ENCODE results near the gene RGL1. TPM values are rescaled to one million over a fixed set of nuclear protein-coding genes. Genes with fewer than 3 reads are reported as not detected.

Gene RGL1
- total RNA-seq, 4 donors from 2014 or later, result 66.8 to 88.3 (median 74.6) TPM

DNA sequence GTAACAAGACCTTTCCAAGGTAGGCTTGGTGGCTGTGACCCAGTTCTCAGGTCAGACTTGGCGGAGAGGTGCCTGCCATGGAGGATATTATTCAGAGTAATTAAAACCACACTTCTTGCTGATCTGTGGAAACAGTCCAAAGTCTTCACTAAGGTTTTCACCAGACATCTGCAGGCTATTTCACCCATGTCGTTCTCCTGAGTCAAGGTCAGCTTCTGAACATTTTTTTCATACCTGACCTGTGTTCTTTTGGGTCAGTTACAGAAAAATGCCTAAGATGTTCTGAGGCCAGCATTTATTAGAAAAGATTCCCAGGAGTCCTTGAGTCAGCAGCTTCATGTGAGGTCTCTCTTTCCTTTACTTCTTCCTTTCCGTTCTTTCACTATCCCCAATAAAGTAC is 54.9 kb downstream of the RGL1 start:
- ATAC-seq (ENCODE audit: low FRiP score) (no peak), DNase-seq (ENCODE audit: low spot score) (no peak)
- TF ChIP-seq, protein P1, sequence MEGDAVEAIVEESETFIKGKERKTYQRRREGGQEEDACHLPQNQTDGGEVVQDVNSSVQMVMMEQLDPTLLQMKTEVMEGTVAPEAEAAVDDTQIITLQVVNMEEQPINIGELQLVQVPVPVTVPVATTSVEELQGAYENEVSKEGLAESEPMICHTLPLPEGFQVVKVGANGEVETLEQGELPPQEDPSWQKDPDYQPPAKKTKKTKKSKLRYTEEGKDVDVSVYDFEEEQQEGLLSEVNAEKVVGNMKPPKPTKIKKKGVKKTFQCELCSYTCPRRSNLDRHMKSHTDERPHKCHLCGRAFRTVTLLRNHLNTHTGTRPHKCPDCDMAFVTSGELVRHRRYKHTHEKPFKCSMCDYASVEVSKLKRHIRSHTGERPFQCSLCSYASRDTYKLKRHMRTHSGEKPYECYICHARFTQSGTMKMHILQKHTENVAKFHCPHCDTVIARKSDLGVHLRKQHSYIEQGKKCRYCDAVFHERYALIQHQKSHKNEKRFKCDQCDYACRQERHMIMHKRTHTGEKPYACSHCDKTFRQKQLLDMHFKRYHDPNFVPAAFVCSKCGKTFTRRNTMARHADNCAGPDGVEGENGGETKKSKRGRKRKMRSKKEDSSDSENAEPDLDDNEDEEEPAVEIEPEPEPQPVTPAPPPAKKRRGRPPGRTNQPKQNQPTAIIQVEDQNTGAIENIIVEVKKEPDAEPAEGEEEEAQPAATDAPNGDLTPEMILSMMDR (IDR thresholded peaks at IDR 0.05), result no peak

DNA sequence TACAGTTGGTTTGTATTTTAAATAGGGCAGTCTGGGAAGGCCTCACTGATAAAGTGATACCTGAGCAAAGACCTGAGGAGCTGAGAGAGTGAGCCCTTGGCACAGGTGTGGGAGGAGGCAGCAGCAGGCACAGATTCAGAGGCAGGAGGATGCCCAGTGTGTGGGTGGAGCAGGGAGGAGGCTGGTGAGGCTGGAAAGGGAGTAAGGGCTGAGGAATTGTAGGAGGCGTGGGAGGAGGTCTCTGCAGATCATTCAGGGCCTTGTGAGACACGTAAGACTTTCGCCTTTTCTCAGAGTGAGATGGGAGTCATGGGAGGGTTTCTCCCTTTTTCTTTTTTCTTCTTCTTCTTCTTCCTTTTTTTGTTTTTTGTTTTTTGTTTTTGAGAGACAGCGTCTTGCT is 58.0 kb downstream of the RGL1 start:
- no peak for DNase-seq (ENCODE audit: low spot score)
- TF ChIP-seq, protein P1 (IDR thresholded peaks at IDR 0.05), result no peak

DNA sequence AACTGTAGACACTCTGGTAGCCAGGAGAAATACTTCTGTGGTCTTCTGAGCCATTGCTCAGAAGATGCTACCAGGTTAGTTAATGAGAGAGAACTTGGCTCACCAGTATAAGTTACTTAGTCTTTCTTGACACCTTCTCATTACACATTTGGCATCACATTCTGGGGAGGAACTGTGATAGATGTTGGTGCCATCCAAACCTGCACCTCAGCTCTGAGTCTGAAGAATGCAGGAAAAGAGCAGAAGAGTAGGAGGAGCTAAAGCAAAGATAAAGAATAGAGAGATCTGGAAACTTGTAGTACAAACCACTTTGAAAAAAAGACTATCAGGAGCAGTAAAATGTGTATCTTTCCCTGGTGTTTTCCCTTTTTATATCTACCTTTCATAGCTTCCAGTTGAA is 58.9 kb downstream of the RGL1 start:
- DNase-seq (ENCODE audit: low spot score), result no peak
- peak; percentile 59 for ATAC-seq (ENCODE audit: low FRiP score)
- TF ChIP-seq, protein P1 (IDR thresholded peaks at IDR 0.05), result no peak

More for the DNA sequence above, 58.0 kb downstream of the RGL1 start:
- peak; percentile 79 for ATAC-seq (ENCODE audit: low FRiP score)

DNA sequence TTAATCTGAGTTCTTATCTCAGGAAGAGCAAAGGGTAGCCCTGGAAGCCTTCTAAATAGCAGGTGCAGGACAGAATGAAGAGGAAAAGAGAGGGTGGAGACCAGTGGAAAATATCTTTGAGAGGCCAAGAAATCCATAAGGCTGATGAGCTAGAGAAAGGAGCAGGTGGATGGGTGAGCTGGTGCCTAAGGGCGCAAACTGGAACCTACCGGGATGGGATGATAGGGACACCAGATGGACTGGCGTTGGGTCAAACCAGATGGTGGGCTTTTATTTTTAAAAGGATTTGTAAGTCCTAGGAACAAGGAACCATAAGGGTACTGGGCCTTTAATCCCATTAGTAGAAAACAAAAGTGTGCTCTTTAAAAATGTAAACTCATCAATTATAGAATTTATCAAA is 59.7 kb downstream of the RGL1 start:
- no peak for ATAC-seq (ENCODE audit: low FRiP score)
- TF ChIP-seq, protein P1 (IDR thresholded peaks at IDR 0.05), result no peak
- DNase-seq (ENCODE audit: low spot score), result no peak

DNA sequence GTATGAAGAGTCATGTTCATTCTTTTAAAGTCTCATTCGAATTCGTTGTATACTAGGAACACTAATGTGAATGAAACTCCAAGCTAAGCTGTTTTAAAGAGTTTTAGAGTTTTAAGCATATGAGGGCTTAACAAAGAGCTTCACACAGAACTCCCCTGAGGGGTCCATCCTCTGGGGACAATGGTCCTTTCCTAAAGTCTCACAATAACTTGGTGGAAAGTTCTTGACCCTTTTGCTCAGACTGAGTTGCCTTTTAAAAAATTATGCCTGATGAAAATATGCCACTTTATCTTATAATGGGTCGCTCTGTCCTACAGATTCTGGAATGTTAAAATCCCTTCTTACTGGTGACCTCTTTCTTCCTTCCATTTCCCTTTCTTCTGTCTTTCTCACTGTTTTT is 64.3 kb downstream of the RGL1 start:
- ATAC-seq (ENCODE audit: low FRiP score) (no peak), DNase-seq (ENCODE audit: low spot score) (no peak)
- TF ChIP-seq, protein P1 (IDR thresholded peaks at IDR 0.05), result no peak

GRCh38 chr1:183869664-183870063 is 64.7 kb downstream of the RGL1 start:
- DNase-seq (ENCODE audit: low spot score) (no peak), ATAC-seq (ENCODE audit: low FRiP score) (no peak)
- TF ChIP-seq, protein P1 (IDR thresholded peaks at IDR 0.05), result no peak

GRCh38 chr1:183870351-183871077 is 65.6 kb downstream of the RGL1 start:
- TF ChIP-seq, protein P1 (IDR thresholded peaks at IDR 0.05), result no peak
- ATAC-seq (ENCODE audit: low FRiP score), result peak; percentile 34
- DNase-seq (ENCODE audit: low spot score), result no peak

Data from omental fat pad (tissue), 4 donors.